K562 (cell line): ENCODE data around the gene ZNF624. TPM values are rescaled to one million over a fixed set of nuclear protein-coding genes. Genes with fewer than 3 reads are reported as not detected.

Experiments used
- ATAC-seq: fragments of 200-7000 bp; cut with Tn5 transposase; 3 replicates; pipeline ENCODE4 v1.9.1; 2020; ENCODE audit warnings: moderate library complexity
- Bru-seq: library from RNA; stranded (reverse); fragments of 400-500 nt; gene quantifications from one replicate; lab custom pipeline; 2021; lab: Mats Ljungman, UMichigan
- BruChase-seq, 2 experiments: library from RNA; stranded (reverse); fragments of 400-500 nt; gene quantifications; one replicate each; lab custom pipeline; 2021; lab: Mats Ljungman, UMichigan
- BruUV-seq: library from RNA; stranded (reverse); fragments of 400-500 nt; replicated peaks from 2 replicates; lab custom pipeline; 2021; lab: Mats Ljungman, UMichigan
- CTCF ChIA-PET: fragments of 300-600 bp; formaldehyde crosslinking; extraction: SDS; loops from one replicate; lab custom pipeline; 2021; ENCODE audit warnings: low intra/inter-chr PET ratio; lab: Yijun Ruan, JAX
- POLR2A ChIA-PET: fragments of 300-600, 350-650 bp; sonication (Branson Sonifier 250); formaldehyde crosslinking; extraction: SDS; loops from one replicate; lab custom pipeline; 2021; ENCODE audit warnings: antibody characterized with exemption, inconsistent platforms; lab: Yijun Ruan, JAX
- DNase-seq, 4 experiments: peaks; one replicate each; pipeline versions ENCODE4 v3.0.0 to v3.0.0-alpha.2; 2011 to 2018; ENCODE audit warnings: low spot score in 3 of 4, mixed read lengths in 3 of 4; ENCODE audit errors: extremely low read depth in 1 of 4
- FAIRE-seq: peaks from 2 replicates; lab custom pipeline; 2011; peaks lifted over from hg19 to GRCh38; lab: Jason Lieb, UNC
- H2AFZ ChIP-seq: 2 replicates; pipeline ENCODE4 v1.6.0; 2011; ENCODE audit warnings: low read depth, low read length, control low read depth, inconsistent platforms
- H3K27ac ChIP-seq: fragments of 200-600 bp; 3 replicates; pipeline ENCODE4 v1.8.0; 2011; ENCODE audit warnings: low read depth, mild to moderate bottlenecking, control low read depth, inconsistent platforms, low read length, moderate library complexity, mixed read lengths; ENCODE audit errors: extremely low read depth
- H3K27me3 ChIP-seq, 2 experiments: fragments of 300-600 bp in 1 of 2; 2 replicates in 1 of 2; 3 replicates in 1 of 2; pipeline versions ENCODE4 v1.6.0 to v1.8.0; 2011; ENCODE audit warnings: inconsistent platforms in 2 of 2, low read length in 2 of 2, mild to moderate bottlenecking in 1 of 2, mixed read lengths in 1 of 2, moderate library complexity in 1 of 2; ENCODE audit not compliant: control insufficient read depth in 2 of 2, insufficient read depth in 2 of 2
- H3K36me3 ChIP-seq: fragments of 300-600 bp; 3 replicates; pipeline ENCODE4 v1.8.0; 2011; ENCODE audit warnings: mild to moderate bottlenecking, low read length, inconsistent platforms; ENCODE audit not compliant: control insufficient read depth, insufficient read depth
- H3K4me1 ChIP-seq, 2 experiments: fragments of 200-600 bp in 1 of 2; replicated peaks in 1 of 2; 2 replicates in 1 of 2; 3 replicates in 1 of 2; pipeline versions ENCODE4 v1.5.1 to v1.8.0; 2011; ENCODE audit warnings: inconsistent platforms in 2 of 2, low read length in 2 of 2, mild to moderate bottlenecking in 1 of 2, mixed read lengths in 1 of 2, moderate library complexity in 1 of 2; ENCODE audit not compliant: control insufficient read depth in 2 of 2, insufficient read depth in 2 of 2
- H3K4me2 ChIP-seq: 2 replicates; pipeline ENCODE4 v1.6.1; 2011; ENCODE audit warnings: low read length, control low read depth, inconsistent platforms, mixed read lengths; ENCODE audit not compliant: insufficient read depth
- H3K4me3 ChIP-seq: fragments of 200-600 bp; sonication (generic), shearing (Covaris generic); 2 replicates; pipeline ENCODE4 v1.5.1; 2016; ENCODE audit warnings: control low read depth, inconsistent platforms
- H3K79me2 ChIP-seq: fragments of 200-600 bp; 3 replicates; pipeline ENCODE4 v1.8.0; 2011; ENCODE audit warnings: low read length, inconsistent platforms; ENCODE audit not compliant: control insufficient read depth, insufficient read depth
- H3K9ac ChIP-seq, 2 experiments: 2 replicates each; pipeline versions ENCODE4 v1.6.0 to v1.6.1; 2011; ENCODE audit warnings: low read depth in 2 of 2, low read length in 2 of 2, control low read depth in 1 of 2, inconsistent platforms in 1 of 2, mild to moderate bottlenecking in 1 of 2, mixed read lengths in 1 of 2; ENCODE audit not compliant: insufficient read depth in 1 of 2
- H3K9me1 ChIP-seq: one replicate; pipeline ENCODE4 v1.6.0; 2011; ENCODE audit warnings: inconsistent platforms, mild to moderate bottlenecking, low read length, moderate library complexity; ENCODE audit not compliant: control insufficient read depth, insufficient read depth
- H3K9me3 ChIP-seq: replicated peaks from 2 replicates; pipeline ENCODE4 v1.5.1; 2011; ENCODE audit warnings: low read depth, low read length, inconsistent platforms; ENCODE audit not compliant: control insufficient read depth, insufficient read depth
- H4K20me1 ChIP-seq: replicated peaks from 2 replicates; pipeline ENCODE4 v1.6.1; 2011; ENCODE audit warnings: low read length, inconsistent platforms, mixed read lengths; ENCODE audit not compliant: control insufficient read depth, insufficient read depth
- CREB3L1 ChIP-seq: fragments of 450-650 bp; IDR thresholded peaks from 2 replicates; pipeline ENCODE4 v1.6.1; 2014; ENCODE audit warnings: low read depth, mild to moderate bottlenecking, moderate library complexity, borderline replicate concordance
- NRF1 ChIP-seq, 2 experiments: fragments of 450-650 bp; IDR thresholded peaks in 1 of 2; conservative IDR thresholded peaks in 1 of 2; 2 replicates each; pipeline ENCODE4 v1.6.1; 2014; ENCODE audit warnings: mild to moderate bottlenecking in 2 of 2
- TBP ChIP-seq: optimal IDR thresholded peaks from 2 replicates; pipeline ENCODE3; 2011; ENCODE audit warnings: low read depth, low read length, improper control_type of control experiment
- ZNF143 ChIP-seq: sonication (generic); formaldehyde crosslinking; IDR thresholded peaks from 2 replicates; pipeline ENCODE4 v1.9.0; 2022; ENCODE audit warnings: mild to moderate bottlenecking, missing genetic modification reagents
- ZNF518B ChIP-seq: fragments of 250-450 bp; sonication (Bioruptor Pico); IDR thresholded peaks from 2 replicates; pipeline ENCODE4 v1.5.0; 2021; ENCODE audit warnings: mild to moderate bottlenecking, moderate library complexity
- ZNF699 ChIP-seq: fragments of 250-450 bp; sonication (Bioruptor Pico); IDR thresholded peaks from 2 replicates; pipeline ENCODE4 v1.8.0; 2021; ENCODE audit warnings: mild to moderate bottlenecking, moderate library complexity; ENCODE audit not compliant: insufficient replicate concordance
- WGBS: fragments of 100-300 bp; shearing (Covaris generic); methylation state at CpG from one replicate; pipeline ENCODE4 v1.1.6; 2016; ENCODE audit warnings: low coverage, mixed read lengths; ENCODE audit not compliant: insufficient coverage; ENCODE audit errors: missing lambda C conversion rate; 5-methylcytosine and 5-hydroxymethylcytosine counted together
- in situ Hi-C: fragments of 300-500 bp; cut with MboI; formaldehyde crosslinking; loops from 4 replicates; pipeline ENCODE4 v1.15.0; 2018; ENCODE audit warnings: inconsistent platforms, mixed read lengths
- intact Hi-C: fragments of 100-400 bp; cut with micrococcal nuclease; formaldehyde crosslinking; loops from 2 replicates; pipeline ENCODE4 v1.14.2; 2022
- long read RNA-seq, 3 experiments: library from polyadenylated mRNA in 2 of 3; library from RNA in 1 of 3; unstranded in 2 of 3; stranded (forward) in 1 of 3; transcript quantifications; one replicate each; pipeline ENCODE4 v2.0.0, GENCODE V29; 2019 to 2022
- polyA minus RNA-seq, 3 experiments: library from RNA; depleted of rRNA, polyadenylated mRNA; stranded (reverse); fragments of >200 nt; gene quantifications; 2 replicates each; pipeline ENCODE4 v1.2.3, GENCODE V29; 2011
- polyA plus RNA-seq, 8 experiments: library from polyadenylated mRNA; depleted of rRNA in 4 of 8; stranded (reverse) in 5 of 8; unstranded in 3 of 8; fragments of >200 nt; fragmentation: Nextera tagmentation in 2 of 8; fragmentation: Illumina TruSeq in 1 of 8; extraction: Ambion mirVana in 2 of 8; extraction: Trizol in 1 of 8; gene quantifications; 2 replicates each; pipeline versions ENCODE4 v1.2.1 to v1.2.3, GENCODE V29; 2011 to 2014; ENCODE audit warnings: inconsistent platforms in 1 of 8, missing spikeins in 1 of 8
- total RNA-seq, 7 experiments: library from RNA; depleted of rRNA in 6 of 7; stranded (reverse); fragments of >200 nt in 6 of 7; fragmentation: Illumina TruSeq in 2 of 7; extraction: Trizol in 2 of 7; gene quantifications; 2 replicates each; pipeline versions ENCODE4 v1.2.1 to v1.2.3, GENCODE V29; 2011 to 2021; ENCODE audit warnings: low replicate concordance in 1 of 7

Gene ZNF624
- 2.1 and 4.0 TPM in 2 replicates for total RNA-seq (2011; cell fraction: chromatin; rRNA removed; ENCODE audit: low replicate concordance)
- total RNA-seq (2011; cell fraction: nucleolus; rRNA removed) = 1.5 and 2.0 TPM in 2 replicates
- total RNA-seq (2011; cell fraction: nucleoplasm; rRNA removed) = 2.7 and 4.3 TPM in 2 replicates
- 0.94 and 1.0 TPM in 2 replicates for total RNA-seq (2014; rRNA removed)
- 1.7 and 3.1 TPM in 2 replicates for total RNA-seq (2014; rRNA removed; fragmentation: Illumina TruSeq; extraction: Trizol)
- total RNA-seq (2015; rRNA removed; fragmentation: Illumina TruSeq; extraction: Trizol) = 1.5 and 2.1 TPM in 2 replicates
- 1.3 and 1.7 TPM in 2 replicates for total RNA-seq (2021)
- 1.0 and 1.2 TPM in 2 replicates for polyA plus RNA-seq (2011; rRNA removed)
- polyA plus RNA-seq (2011; cell fraction: cytosol; rRNA removed) = 0.42 and 0.46 TPM in 2 replicates
- 0.81 and 1.4 TPM in 2 replicates for polyA plus RNA-seq (2011; cell fraction: nucleus; rRNA removed)
- polyA plus RNA-seq (2012) = 0.59 and 0.68 TPM in 2 replicates
- 1.1 and 1.3 TPM in 2 replicates for polyA plus RNA-seq (2014; fragmentation: Illumina TruSeq; extraction: Trizol)
- under 1 TPM; 0.34 to 0.77 TPM for polyA plus RNA-seq (2014; fragmentation: Nextera tagmentation; extraction: Ambion mirVana)
- 0.74 and 0.91 TPM in 2 replicates for polyA plus RNA-seq (2014; rRNA removed)
- polyA minus RNA-seq (2011; rRNA and poly(A)+ RNA removed) = 3.3 and 5.0 TPM in 2 replicates
- 1.4 and 2.0 TPM in 2 replicates for polyA minus RNA-seq (2011; cell fraction: cytosol; rRNA and poly(A)+ RNA removed)
- 1.8 and 4.2 TPM in 2 replicates for polyA minus RNA-seq (2011; cell fraction: nucleus; rRNA and poly(A)+ RNA removed)
- percentile 51 among the genes with signal in this experiment for Bru-seq, nascent RNA
- percentile 58 among the genes with signal in this experiment for BruChase-seq, experiment 1, labeled RNA remaining after a 2-hour chase
- percentile 55 among the genes with signal in this experiment for BruChase-seq, experiment 2, labeled RNA remaining after a 6-hour chase
- long read RNA-seq, experiment 1, full-length matches to known transcripts = 3 of 3 reads
- long read RNA-seq, experiment 1, partial matches to known transcripts = 0 of 3 reads
- long read RNA-seq, experiment 1, other reads (novel, unspliced or antisense) = 0 of 3 reads
- long read RNA-seq, experiment 2 = 0 reads
- long read RNA-seq, experiment 3 = 0 reads

GRCh38 chr17:16653367-16654041, at the start of gene ZNF624:
Gene ZNF624, minus strand, starts transcription at chr17:16653850.
- 2% methylated on average over 28 of the region's 55 CpGs for WGBS
- H3K9me3 ChIP-seq = no peaks in the 10 kb centered on the region
- peak within 1 kb of the TSS; percentile 94 for H3K4me2 ChIP-seq
- peak within 1 kb of the TSS; percentile 80 to 94 for H3K9ac ChIP-seq
- in situ Hi-C loops (no loop called here), intact Hi-C loops (no loop called here)
- peaks cover 4% of the 10 kb centered on the region; the same call in 1 of the 3 replicates for H3K79me2 ChIP-seq
- H3K9me1 ChIP-seq = no peaks in the 10 kb centered on the region
- H3K27me3 ChIP-seq = no peaks in the 10 kb centered on the region
- BruUV-seq = no TSS peak
- peak; percentile 99 for ATAC-seq
- peak; percentile 89 to 91 (median 89) for DNase-seq
- H3K27ac ChIP-seq = peak within 1 kb of the TSS; percentile 74
- POLR2A ChIA-PET = interaction anchor here (1.0 kb wide), 1 partner anchor 14 kb away, joined by 3 read pairs; no protein-coding TSS in a partner anchor
- CTCF ChIA-PET = no interaction called here
- H3K36me3 ChIP-seq = no peaks in the 10 kb centered on the region
- peaks cover 3 to 5% of the 10 kb centered on the region in 2 experiments; a peak in 2 of 5 replicates for H3K4me1 ChIP-seq
- H4K20me1 ChIP-seq = no peaks in the 10 kb centered on the region
- peak within 1 kb of the TSS; percentile 72 for H3K4me3 ChIP-seq
- peak; percentile 65 for FAIRE-seq
- peak within 1 kb of the TSS; percentile 73 for H2AFZ ChIP-seq
- TF ChIP-seq CREB3L1 (peak; percentile 60; the same call in 1 of the 2 replicates), TBP (peak; percentile 59), ZNF143 (peak; percentile 87), ZNF518B (no peak), NRF1 (conservative IDR thresholded peaks at IDR 0.05 in 1 of 2, IDR thresholded peaks at IDR 0.05 in 1 of 2) (peak; percentile 96 to 97), ZNF699 (CRISPR knock-in tag) (no peak)
